Left forelimb (tissue), 1 donor: ENCODE data around the gene ERBB2.

ENCODE experiments used
- DNase-seq: peaks from one replicate; pipeline ENCODE4 v3.0.0-alpha.2; 2018; ENCODE audit warnings: low spot score

ERBB2 gene

GRCh38 chr17:39699818-39700147 lies at the start of gene ERBB2:
Gene ERBB2 (plus strand): TSS chr17:39700064. CDS start chr17:39700239, 175 bp downstream.
- DNase-seq, result peak; percentile 79

GRCh38 chr17:39650121-39650579 lies 49.7 kb upstream of the ERBB2 start:
- no peak for DNase-seq

GRCh38 chr17:39651923-39652586 lies 47.8 kb upstream of the ERBB2 start:
- no peak for DNase-seq

- no peak for DNase-seq
Measured at GRCh38 chr17:39652587-39653315, 47.1 kb upstream of the ERBB2 start.

GRCh38 chr17:39653316-39653661 lies 46.6 kb upstream of the ERBB2 start:
- DNase-seq, result no peak

- no peak for DNase-seq
Measured at GRCh38 chr17:39653662-39654331, 46.1 kb upstream of the ERBB2 start.

- DNase-seq, result no peak
Measured at GRCh38 chr17:39655105-39655504, 44.8 kb upstream of the ERBB2 start.

GRCh38 chr17:39658346-39658745 lies 41.5 kb upstream of the ERBB2 start:
- DNase-seq, result no peak

- DNase-seq, result no peak
Measured at GRCh38 chr17:39658760-39659159, 41.1 kb upstream of the ERBB2 start.

GRCh38 chr17:39659279-39660010 lies 40.4 kb upstream of the ERBB2 start:
- DNase-seq, result no peak

- no peak for DNase-seq
Measured at GRCh38 chr17:39660011-39660360, 39.9 kb upstream of the ERBB2 start.

- DNase-seq, result peak; percentile 58
Measured at GRCh38 chr17:39660397-39661385, 39.2 kb upstream of the ERBB2 start.

- peak; percentile 55 for DNase-seq
Measured at GRCh38 chr17:39661744-39662541, 37.9 kb upstream of the ERBB2 start.

GRCh38 chr17:39662551-39663339 lies 37.1 kb upstream of the ERBB2 start:
- peak; percentile 56 for DNase-seq

- no peak for DNase-seq
Measured at GRCh38 chr17:39663340-39663687, 36.5 kb upstream of the ERBB2 start.

- peak; percentile 55 for DNase-seq
Measured at GRCh38 chr17:39663688-39664580, 35.9 kb upstream of the ERBB2 start.

GRCh38 chr17:39664581-39665561 lies 35.0 kb upstream of the ERBB2 start, which contains the start of gene TCAP:
Gene TCAP (plus strand): TSS chr17:39665349. CDS start chr17:39665360, 11 bp downstream.
- DNase-seq, result peak; percentile 59
